ENCODE data around the gene RXRA.
A peak's percentile ranks its signal among the peaks of the same experiment; 100 is the strongest.

Gene RXRA

GRCh38 chr9:134436911-134437310, 110.7 kb downstream of the RXRA start:
- Histone ChIP-seq H3K4me3 (ENCODE audit: low read depth, low read length) (no peak overlapping the region), H4K8ac (ENCODE audit: low read depth, low read length) (no peak overlapping the region), H3K79me2 (ENCODE audit: control insufficient read depth, insufficient read depth, low read length, poor library complexity) (no peaks in the 10 kb centered on the region), H2BK5ac (ENCODE audit: low read depth, low read length, poor library complexity) (no peak overlapping the region), H3K4ac (ENCODE audit: low read depth, low read length) (no peak overlapping the region), H3K4me2 (ENCODE audit: low read length) (no peak overlapping the region), H2AFZ (ENCODE audit: insufficient read depth, low read length, poor library complexity) (no peak overlapping the region), H3K9ac (ENCODE audit: low read length) (no peak overlapping the region), H4K12ac (ENCODE audit: low read depth, low read length) (no peak overlapping the region), H3K36me3 (ENCODE audit: control insufficient read depth in 1 of 2, insufficient read depth in 2 of 2, low read length in 2 of 2) (peaks cover 35 to 38% of the 10 kb centered on the region in 2 experiments), H3K79me1 (ENCODE audit: low read length) (no peaks in the 10 kb centered on the region), H2BK120ac (ENCODE audit: insufficient read depth, low read length, poor library complexity) (no peak overlapping the region), H3K27me3 (ENCODE audit: insufficient read depth, low read length) (no peaks in the 10 kb centered on the region), H2AK5ac (ENCODE audit: low read length) (no peak overlapping the region), H3K9me3 (ENCODE audit: insufficient read depth, low read depth, low read length) (no peaks in the 10 kb centered on the region), H2BK12ac (ENCODE audit: low read length) (no peak overlapping the region), H3K4me1 (ENCODE audit: control insufficient read depth in 1 of 2, insufficient read depth in 2 of 2, low read length in 2 of 2) (no peaks in the 10 kb centered on the region), H3K14ac (ENCODE audit: low read length) (no peak overlapping the region), H3K27ac (ENCODE audit: low read depth, low read length) (no peak overlapping the region), H3K18ac (ENCODE audit: low read length) (no peak overlapping the region), H3K23ac (ENCODE audit: low read length) (no peak overlapping the region), H4K91ac (ENCODE audit: low read depth, low read length) (no peak overlapping the region)
- DNase-seq = no peak
- WGBS (ENCODE audit: extremely low coverage, insufficient coverage, insufficient read length) = no CpG with 5 or more reads among the region's 13 CpGs

- Histone ChIP-seq H3K4ac (ENCODE audit: low read depth, low read length) (no peak overlapping the region), H2BK12ac (ENCODE audit: low read length) (no peak overlapping the region), H2AK5ac (ENCODE audit: low read length) (no peak overlapping the region), H3K18ac (ENCODE audit: low read length) (no peak overlapping the region), H3K23ac (ENCODE audit: low read length) (no peak overlapping the region), H3K4me2 (ENCODE audit: low read length) (no peak overlapping the region), H3K36me3 (ENCODE audit: control insufficient read depth in 1 of 2, insufficient read depth in 2 of 2, low read length in 2 of 2) (peaks cover 33 to 36% of the 10 kb centered on the region in 2 experiments), H3K79me1 (ENCODE audit: low read length) (no peaks in the 10 kb centered on the region), H3K79me2 (ENCODE audit: control insufficient read depth, insufficient read depth, low read length, poor library complexity) (no peaks in the 10 kb centered on the region), H3K27ac (ENCODE audit: low read depth, low read length) (no peak overlapping the region), H4K91ac (ENCODE audit: low read depth, low read length) (no peak overlapping the region), H3K9me3 (ENCODE audit: insufficient read depth, low read depth, low read length) (no peaks in the 10 kb centered on the region), H3K27me3 (ENCODE audit: insufficient read depth, low read length) (no peaks in the 10 kb centered on the region), H4K12ac (ENCODE audit: low read depth, low read length) (no peak overlapping the region), H2AFZ (ENCODE audit: insufficient read depth, low read length, poor library complexity) (no peak overlapping the region), H2BK5ac (ENCODE audit: low read depth, low read length, poor library complexity) (no peak overlapping the region), H3K9ac (ENCODE audit: low read length) (no peak overlapping the region), H2BK120ac (ENCODE audit: insufficient read depth, low read length, poor library complexity) (no peak overlapping the region), H3K14ac (ENCODE audit: low read length) (no peak overlapping the region), H4K8ac (ENCODE audit: low read depth, low read length) (no peak overlapping the region), H3K4me3 (ENCODE audit: low read depth, low read length) (no peak overlapping the region), H3K4me1 (ENCODE audit: control insufficient read depth in 1 of 2, insufficient read depth in 2 of 2, low read length in 2 of 2) (no peaks in the 10 kb centered on the region)
- no CpG with 5 or more reads among the region's 31 CpGs for WGBS (ENCODE audit: extremely low coverage, insufficient coverage, insufficient read length)
- DNase-seq = peak in 1 of 2 donors; percentile 39
Observed at GRCh38 chr9:134437403-134438194, 111.3 kb downstream of the RXRA start.

- WGBS (ENCODE audit: extremely low coverage, insufficient coverage, insufficient read length) = no CpG with 5 or more reads among the region's 19 CpGs
- Histone ChIP-seq H3K4ac (ENCODE audit: low read depth, low read length) (no peak overlapping the region), H2BK120ac (ENCODE audit: insufficient read depth, low read length, poor library complexity) (no peak overlapping the region), H3K27ac (ENCODE audit: low read depth, low read length) (no peak overlapping the region), H3K14ac (ENCODE audit: low read length) (no peak overlapping the region), H4K91ac (ENCODE audit: low read depth, low read length) (no peak overlapping the region), H3K4me3 (ENCODE audit: low read depth, low read length) (no peak overlapping the region), H4K8ac (ENCODE audit: low read depth, low read length) (no peak overlapping the region), H3K4me1 (ENCODE audit: control insufficient read depth in 1 of 2, insufficient read depth in 2 of 2, low read length in 2 of 2) (peaks cover 0 to 2% of the 10 kb centered on the region in 2 experiments), H2BK12ac (ENCODE audit: low read length) (no peak overlapping the region), H4K12ac (ENCODE audit: low read depth, low read length) (no peak overlapping the region), H3K23ac (ENCODE audit: low read length) (no peak overlapping the region), H2AFZ (ENCODE audit: insufficient read depth, low read length, poor library complexity) (no peak overlapping the region), H3K9ac (ENCODE audit: low read length) (no peak overlapping the region), H2AK5ac (ENCODE audit: low read length) (no peak overlapping the region), H3K18ac (ENCODE audit: low read length) (no peak overlapping the region), H3K4me2 (ENCODE audit: low read length) (no peak overlapping the region), H3K27me3 (ENCODE audit: insufficient read depth, low read length) (no peaks in the 10 kb centered on the region), H3K79me1 (ENCODE audit: low read length) (no peaks in the 10 kb centered on the region), H3K36me3 (ENCODE audit: control insufficient read depth in 1 of 2, insufficient read depth in 2 of 2, low read length in 2 of 2) (peaks cover 33% of the 10 kb centered on the region in 2 experiments), H2BK5ac (ENCODE audit: low read depth, low read length, poor library complexity) (no peak overlapping the region), H3K9me3 (ENCODE audit: insufficient read depth, low read depth, low read length) (no peaks in the 10 kb centered on the region), H3K79me2 (ENCODE audit: control insufficient read depth, insufficient read depth, low read length, poor library complexity) (no peaks in the 10 kb centered on the region)
- no peak for DNase-seq
Observed at GRCh38 chr9:134438195-134438788, 112.0 kb downstream of the RXRA start.

GRCh38 chr9:134439368-134439784, 113.1 kb downstream of the RXRA start:
- H3K4me1 ChIP-seq (ENCODE audit: control insufficient read depth in 1 of 2, insufficient read depth in 2 of 2, low read length in 2 of 2) = peaks cover 0 to 2% of the 10 kb centered on the region in 2 experiments
- no peak overlapping the region for H3K4ac ChIP-seq (ENCODE audit: low read depth, low read length)
- H3K36me3 ChIP-seq (ENCODE audit: control insufficient read depth in 1 of 2, insufficient read depth in 2 of 2, low read length in 2 of 2) = peaks cover 23 to 24% of the 10 kb centered on the region in 2 experiments
- no peak overlapping the region for H4K8ac ChIP-seq (ENCODE audit: low read depth, low read length)
- no peak overlapping the region for H2BK12ac ChIP-seq (ENCODE audit: low read length)
- no CpG with 5 or more reads among the region's 23 CpGs for WGBS (ENCODE audit: extremely low coverage, insufficient coverage, insufficient read length)
- no peak overlapping the region for H4K12ac ChIP-seq (ENCODE audit: low read depth, low read length)
- H2BK5ac ChIP-seq (ENCODE audit: low read depth, low read length, poor library complexity) = no peak overlapping the region
- H3K27ac ChIP-seq (ENCODE audit: low read depth, low read length) = no peak overlapping the region
- no peaks in the 10 kb centered on the region for H3K79me2 ChIP-seq (ENCODE audit: control insufficient read depth, insufficient read depth, low read length, poor library complexity)
- H3K79me1 ChIP-seq (ENCODE audit: low read length) = no peaks in the 10 kb centered on the region
- H2AFZ ChIP-seq (ENCODE audit: insufficient read depth, low read length, poor library complexity) = no peak overlapping the region
- DNase-seq = no peak
- no peaks in the 10 kb centered on the region for H3K27me3 ChIP-seq (ENCODE audit: insufficient read depth, low read length)
- H3K18ac ChIP-seq (ENCODE audit: low read length) = no peak overlapping the region
- no peak overlapping the region for H2BK120ac ChIP-seq (ENCODE audit: insufficient read depth, low read length, poor library complexity)
- no peak overlapping the region for H4K91ac ChIP-seq (ENCODE audit: low read depth, low read length)
- no peak overlapping the region for H3K9ac ChIP-seq (ENCODE audit: low read length)
- H3K14ac ChIP-seq (ENCODE audit: low read length) = no peak overlapping the region
- H3K9me3 ChIP-seq (ENCODE audit: insufficient read depth, low read depth, low read length) = no peaks in the 10 kb centered on the region
- H3K4me3 ChIP-seq (ENCODE audit: low read depth, low read length) = no peak overlapping the region
- no peak overlapping the region for H3K4me2 ChIP-seq (ENCODE audit: low read length)
- H3K23ac ChIP-seq (ENCODE audit: low read length) = no peak overlapping the region
- no peak overlapping the region for H2AK5ac ChIP-seq (ENCODE audit: low read length)

All from trophoblast cell (in vitro differentiated cells and primary cell).